Kidney capillary endothelial cell (primary cell): Measurements from ENCODE around the gene SYCP2.
"Not testable (repeated sequence)": the region's sequence is repeated elsewhere in the genome, so short reads cannot be mapped to it uniquely, and the experiment has no call there.

Experiments
- DNase-seq: peaks from one replicate; pipeline ENCODE4 v3.0.0-alpha.2; 2018; ENCODE audit warnings: low spot score

Gene SYCP2

GRCh38 chr20:59908855-59909254 is 24.6 kb downstream of the SYCP2 start:
- no peak for DNase-seq

- DNase-seq = no peak
Measured at GRCh38 chr20:59903621-59904020, 29.8 kb downstream of the SYCP2 start.

- DNase-seq = no peak
Measured at GRCh38 chr20:59902470-59902869, 31.0 kb downstream of the SYCP2 start.

GRCh38 chr20:59895908-59896307 is 37.5 kb downstream of the SYCP2 start:
- DNase-seq = no peak

- no peak for DNase-seq
Measured at GRCh38 chr20:59891581-59891980, 41.9 kb downstream of the SYCP2 start.

GRCh38 chr20:59890035-59890434 is 43.4 kb downstream of the SYCP2 start:
- DNase-seq = not testable (repeated sequence)

- DNase-seq = no peak
Measured at GRCh38 chr20:59888050-59888449, 45.4 kb downstream of the SYCP2 start.

GRCh38 chr20:59884494-59884893 is 48.9 kb downstream of the SYCP2 start:
- no peak for DNase-seq

- no peak for DNase-seq
Measured at GRCh38 chr20:59880198-59880597, 53.2 kb downstream of the SYCP2 start.

GRCh38 chr20:59873409-59873808 is 60.0 kb downstream of the SYCP2 start:
- no peak for DNase-seq

GRCh38 chr20:59871096-59871495 is 62.3 kb downstream of the SYCP2 start:
- DNase-seq = no peak

- DNase-seq = no peak
Measured at GRCh38 chr20:59866338-59866737, 67.1 kb downstream of the SYCP2 start.

- no peak for DNase-seq
Measured at GRCh38 chr20:59864726-59865125, 68.7 kb downstream of the SYCP2 start.

GRCh38 chr20:59863058-59863457 is 70.4 kb downstream of the SYCP2 start:
- no peak for DNase-seq

- no peak for DNase-seq
Measured at GRCh38 chr20:59861401-59861800, 72.0 kb downstream of the SYCP2 start.

- DNase-seq = no peak
Measured at GRCh38 chr20:59858425-59858824, 75.0 kb downstream of the SYCP2 start.

- DNase-seq = no peak
Measured at GRCh38 chr20:59857966-59858365, 75.5 kb downstream of the SYCP2 start.

GRCh38 chr20:59856941-59857340 is 76.5 kb downstream of the SYCP2 start:
- not testable (repeated sequence) for DNase-seq

- not testable (repeated sequence) for DNase-seq
Measured at GRCh38 chr20:59856526-59856925, 76.9 kb downstream of the SYCP2 start.

GRCh38 chr20:59850018-59850641 is 83.3 kb downstream of the SYCP2 start:
- peak; percentile 56 for DNase-seq

GRCh38 chr20:59848182-59848581 is 85.3 kb downstream of the SYCP2 start:
- DNase-seq = no peak

GRCh38 chr20:59845472-59845871 is 88.0 kb downstream of the SYCP2 start:
- DNase-seq = no peak

- no peak for DNase-seq
Measured at GRCh38 chr20:59839400-59839799, 94.0 kb downstream of the SYCP2 start.

- DNase-seq = peak; percentile 64
Measured at GRCh38 chr20:59837623-59838394, 95.6 kb downstream of the SYCP2 start.
